Tracheal epithelial cell (primary cell): ENCODE measurements around the gene HMGB2. TPM values are rescaled to one million over a fixed set of nuclear protein-coding genes. Genes with fewer than 3 reads are reported as not detected.

Experiments used
- total RNA-seq: library from RNA; depleted of rRNA; stranded (reverse); fragments of >200 nt; gene quantifications from 2 replicates; pipeline ENCODE4 v1.2.1, GENCODE V29; 2014

HMGB2 gene
- total RNA-seq, result 15.7 and 17.7 TPM in 2 replicates

GRCh38 chr4:173334085-173334890, at the start of gene HMGB2:
TSS of gene HMGB2 (minus strand) at chr4:173334358. CDS start at chr4:173333649, 709 bp downstream.

GRCh38 chr4:173370477-173371291, 36.5 kb upstream of the HMGB2 start, which contains the start of gene SAP30:
TSS of gene SAP30 (plus strand) at chr4:173370954. CDS start at chr4:173371183, 229 bp downstream.

Other genes with a start within 250 kb of the HMGB2 start
- 27.9 and 47.0 TPM in 2 replicates for gene GALNT7, start 165.5 kb downstream of the HMGB2 start, total RNA-seq
- 6.8 and 20.0 TPM in 2 replicates for gene SAP30, start 36.6 kb upstream of the HMGB2 start, total RNA-seq
- not detected in 2 replicates for gene SCRG1, start 64.8 kb upstream of the HMGB2 start, total RNA-seq
- gene HAND2, start 195.9 kb upstream of the HMGB2 start, total RNA-seq, result not detected in 2 replicates